ENCODE results near the gene MR1. TPM values are rescaled to one million over a fixed set of nuclear protein-coding genes. Genes with fewer than 3 reads are reported as not detected.

The MR1 gene
- total and polyA plus RNA-seq, 9 of the 15 experiments (the other 6 are each of a cell fraction or from before 2014, with no cell fraction given), result 9.7 to 21.7 (median 15.6) TPM

DNA sequence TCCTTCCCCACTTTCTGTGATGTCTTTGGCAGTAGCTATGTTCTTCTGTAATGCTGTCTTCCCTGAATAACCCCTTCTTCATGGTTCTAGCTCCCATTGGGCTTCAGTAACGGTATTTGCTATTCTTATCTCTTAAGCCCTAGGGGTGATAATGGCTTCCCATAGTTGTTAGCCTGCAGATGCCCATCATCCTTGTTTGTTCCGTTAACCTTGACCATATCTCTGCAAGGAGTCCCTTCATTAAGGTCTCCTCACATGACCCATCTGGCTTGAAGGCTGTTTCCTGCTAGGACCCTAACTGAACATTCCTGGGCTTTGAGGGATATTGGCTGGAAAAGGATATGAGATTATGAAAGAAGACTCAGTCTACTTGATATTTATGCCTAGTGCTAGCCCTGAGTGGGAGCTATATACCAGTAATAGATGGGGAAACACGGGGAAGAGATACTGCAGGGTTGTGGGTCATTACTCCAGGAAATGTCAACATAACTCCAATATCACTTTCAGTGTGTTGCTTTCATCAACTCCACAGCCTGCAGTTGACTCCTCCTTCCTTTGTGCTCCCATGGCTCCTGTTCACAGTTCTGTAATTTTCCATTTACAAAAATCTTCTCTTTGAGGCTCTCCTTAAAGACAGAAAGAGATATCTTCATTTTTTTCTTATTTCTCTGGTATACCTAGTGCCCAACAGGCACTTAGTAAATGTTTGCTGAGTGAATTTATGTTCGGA lies 2.5 kb downstream of the MR1 start (continued):
- TF ChIP-seq, protein P1, sequence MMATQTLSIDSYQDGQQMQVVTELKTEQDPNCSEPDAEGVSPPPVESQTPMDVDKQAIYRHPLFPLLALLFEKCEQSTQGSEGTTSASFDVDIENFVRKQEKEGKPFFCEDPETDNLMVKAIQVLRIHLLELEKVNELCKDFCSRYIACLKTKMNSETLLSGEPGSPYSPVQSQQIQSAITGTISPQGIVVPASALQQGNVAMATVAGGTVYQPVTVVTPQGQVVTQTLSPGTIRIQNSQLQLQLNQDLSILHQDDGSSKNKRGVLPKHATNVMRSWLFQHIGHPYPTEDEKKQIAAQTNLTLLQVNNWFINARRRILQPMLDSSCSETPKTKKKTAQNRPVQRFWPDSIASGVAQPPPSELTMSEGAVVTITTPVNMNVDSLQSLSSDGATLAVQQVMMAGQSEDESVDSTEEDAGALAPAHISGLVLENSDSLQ (IDR thresholded peaks at IDR 0.05), result peak; percentile 77
- TF ChIP-seq, protein P2, sequence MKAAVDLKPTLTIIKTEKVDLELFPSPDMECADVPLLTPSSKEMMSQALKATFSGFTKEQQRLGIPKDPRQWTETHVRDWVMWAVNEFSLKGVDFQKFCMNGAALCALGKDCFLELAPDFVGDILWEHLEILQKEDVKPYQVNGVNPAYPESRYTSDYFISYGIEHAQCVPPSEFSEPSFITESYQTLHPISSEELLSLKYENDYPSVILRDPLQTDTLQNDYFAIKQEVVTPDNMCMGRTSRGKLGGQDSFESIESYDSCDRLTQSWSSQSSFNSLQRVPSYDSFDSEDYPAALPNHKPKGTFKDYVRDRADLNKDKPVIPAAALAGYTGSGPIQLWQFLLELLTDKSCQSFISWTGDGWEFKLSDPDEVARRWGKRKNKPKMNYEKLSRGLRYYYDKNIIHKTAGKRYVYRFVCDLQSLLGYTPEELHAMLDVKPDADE (conservative IDR thresholded peaks at IDR 0.05; ENCODE audit: control insufficient read depth, low read depth, low read length), result no peak
- TF ChIP-seq, protein P3, sequence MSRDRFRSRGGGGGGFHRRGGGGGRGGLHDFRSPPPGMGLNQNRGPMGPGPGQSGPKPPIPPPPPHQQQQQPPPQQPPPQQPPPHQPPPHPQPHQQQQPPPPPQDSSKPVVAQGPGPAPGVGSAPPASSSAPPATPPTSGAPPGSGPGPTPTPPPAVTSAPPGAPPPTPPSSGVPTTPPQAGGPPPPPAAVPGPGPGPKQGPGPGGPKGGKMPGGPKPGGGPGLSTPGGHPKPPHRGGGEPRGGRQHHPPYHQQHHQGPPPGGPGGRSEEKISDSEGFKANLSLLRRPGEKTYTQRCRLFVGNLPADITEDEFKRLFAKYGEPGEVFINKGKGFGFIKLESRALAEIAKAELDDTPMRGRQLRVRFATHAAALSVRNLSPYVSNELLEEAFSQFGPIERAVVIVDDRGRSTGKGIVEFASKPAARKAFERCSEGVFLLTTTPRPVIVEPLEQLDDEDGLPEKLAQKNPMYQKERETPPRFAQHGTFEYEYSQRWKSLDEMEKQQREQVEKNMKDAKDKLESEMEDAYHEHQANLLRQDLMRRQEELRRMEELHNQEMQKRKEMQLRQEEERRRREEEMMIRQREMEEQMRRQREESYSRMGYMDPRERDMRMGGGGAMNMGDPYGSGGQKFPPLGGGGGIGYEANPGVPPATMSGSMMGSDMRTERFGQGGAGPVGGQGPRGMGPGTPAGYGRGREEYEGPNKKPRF (IDR thresholded peaks at IDR 0.05; ENCODE audit: low read depth, low read length), result no peak
- TF ChIP-seq, protein P4, sequence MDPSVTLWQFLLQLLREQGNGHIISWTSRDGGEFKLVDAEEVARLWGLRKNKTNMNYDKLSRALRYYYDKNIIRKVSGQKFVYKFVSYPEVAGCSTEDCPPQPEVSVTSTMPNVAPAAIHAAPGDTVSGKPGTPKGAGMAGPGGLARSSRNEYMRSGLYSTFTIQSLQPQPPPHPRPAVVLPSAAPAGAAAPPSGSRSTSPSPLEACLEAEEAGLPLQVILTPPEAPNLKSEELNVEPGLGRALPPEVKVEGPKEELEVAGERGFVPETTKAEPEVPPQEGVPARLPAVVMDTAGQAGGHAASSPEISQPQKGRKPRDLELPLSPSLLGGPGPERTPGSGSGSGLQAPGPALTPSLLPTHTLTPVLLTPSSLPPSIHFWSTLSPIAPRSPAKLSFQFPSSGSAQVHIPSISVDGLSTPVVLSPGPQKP (CRISPR knock-in tag; IDR thresholded peaks at IDR 0.05), result no peak
- no peak for TF ChIP-seq ZNF583 (CRISPR knock-in tag; IDR thresholded peaks at IDR 0.05)
- TF ChIP-seq, protein P5, sequence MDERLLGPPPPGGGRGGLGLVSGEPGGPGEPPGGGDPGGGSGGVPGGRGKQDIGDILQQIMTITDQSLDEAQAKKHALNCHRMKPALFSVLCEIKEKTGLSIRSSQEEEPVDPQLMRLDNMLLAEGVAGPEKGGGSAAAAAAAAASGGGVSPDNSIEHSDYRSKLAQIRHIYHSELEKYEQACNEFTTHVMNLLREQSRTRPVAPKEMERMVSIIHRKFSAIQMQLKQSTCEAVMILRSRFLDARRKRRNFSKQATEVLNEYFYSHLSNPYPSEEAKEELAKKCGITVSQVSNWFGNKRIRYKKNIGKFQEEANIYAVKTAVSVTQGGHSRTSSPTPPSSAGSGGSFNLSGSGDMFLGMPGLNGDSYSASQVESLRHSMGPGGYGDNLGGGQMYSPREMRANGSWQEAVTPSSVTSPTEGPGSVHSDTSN (CRISPR knock-in tag; IDR thresholded peaks at IDR 0.05; ENCODE audit: low read depth), result no peak
- TF ChIP-seq, protein P5 (tag; conservative IDR thresholded peaks at IDR 0.05; ENCODE audit: low read depth), result peak; percentile 15; the same call in 1 of the 2 replicates
- TF ChIP-seq, protein P6, sequence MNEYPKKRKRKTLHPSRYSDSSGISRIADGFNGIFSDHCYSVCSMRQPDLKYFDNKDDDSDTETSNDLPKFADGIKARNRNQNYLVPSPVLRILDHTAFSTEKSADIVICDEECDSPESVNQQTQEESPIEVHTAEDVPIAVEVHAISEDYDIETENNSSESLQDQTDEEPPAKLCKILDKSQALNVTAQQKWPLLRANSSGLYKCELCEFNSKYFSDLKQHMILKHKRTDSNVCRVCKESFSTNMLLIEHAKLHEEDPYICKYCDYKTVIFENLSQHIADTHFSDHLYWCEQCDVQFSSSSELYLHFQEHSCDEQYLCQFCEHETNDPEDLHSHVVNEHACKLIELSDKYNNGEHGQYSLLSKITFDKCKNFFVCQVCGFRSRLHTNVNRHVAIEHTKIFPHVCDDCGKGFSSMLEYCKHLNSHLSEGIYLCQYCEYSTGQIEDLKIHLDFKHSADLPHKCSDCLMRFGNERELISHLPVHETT (CRISPR knock-in tag; conservative IDR thresholded peaks at IDR 0.05 in 1 of 2, IDR thresholded peaks at IDR 0.05 in 1 of 2), result 0 out of 4 replicates have a peak, but pooled peaks of 1 of the 2 experiments have one; percentile 35
- TF ChIP-seq, protein P7, sequence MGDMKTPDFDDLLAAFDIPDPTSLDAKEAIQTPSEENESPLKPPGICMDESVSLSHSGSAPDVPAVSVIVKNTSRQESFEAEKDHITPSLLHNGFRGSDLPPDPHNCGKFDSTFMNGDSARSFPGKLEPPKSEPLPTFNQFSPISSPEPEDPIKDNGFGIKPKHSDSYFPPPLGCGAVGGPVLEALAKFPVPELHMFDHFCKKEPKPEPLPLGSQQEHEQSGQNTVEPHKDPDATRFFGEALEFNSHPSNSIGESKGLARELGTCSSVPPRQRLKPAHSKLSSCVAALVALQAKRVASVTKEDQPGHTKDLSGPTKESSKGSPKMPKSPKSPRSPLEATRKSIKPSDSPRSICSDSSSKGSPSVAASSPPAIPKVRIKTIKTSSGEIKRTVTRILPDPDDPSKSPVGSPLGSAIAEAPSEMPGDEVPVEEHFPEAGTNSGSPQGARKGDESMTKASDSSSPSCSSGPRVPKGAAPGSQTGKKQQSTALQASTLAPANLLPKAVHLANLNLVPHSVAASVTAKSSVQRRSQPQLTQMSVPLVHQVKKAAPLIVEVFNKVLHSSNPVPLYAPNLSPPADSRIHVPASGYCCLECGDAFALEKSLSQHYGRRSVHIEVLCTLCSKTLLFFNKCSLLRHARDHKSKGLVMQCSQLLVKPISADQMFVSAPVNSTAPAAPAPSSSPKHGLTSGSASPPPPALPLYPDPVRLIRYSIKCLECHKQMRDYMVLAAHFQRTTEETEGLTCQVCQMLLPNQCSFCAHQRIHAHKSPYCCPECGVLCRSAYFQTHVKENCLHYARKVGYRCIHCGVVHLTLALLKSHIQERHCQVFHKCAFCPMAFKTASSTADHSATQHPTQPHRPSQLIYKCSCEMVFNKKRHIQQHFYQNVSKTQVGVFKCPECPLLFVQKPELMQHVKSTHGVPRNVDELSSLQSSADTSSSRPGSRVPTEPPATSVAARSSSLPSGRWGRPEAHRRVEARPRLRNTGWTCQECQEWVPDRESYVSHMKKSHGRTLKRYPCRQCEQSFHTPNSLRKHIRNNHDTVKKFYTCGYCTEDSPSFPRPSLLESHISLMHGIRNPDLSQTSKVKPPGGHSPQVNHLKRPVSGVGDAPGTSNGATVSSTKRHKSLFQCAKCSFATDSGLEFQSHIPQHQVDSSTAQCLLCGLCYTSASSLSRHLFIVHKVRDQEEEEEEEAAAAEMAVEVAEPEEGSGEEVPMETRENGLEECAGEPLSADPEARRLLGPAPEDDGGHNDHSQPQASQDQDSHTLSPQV (IDR thresholded peaks at IDR 0.05), result no peak
